Panc1 (cell line): ENCODE data around the gene ZNF195. TPM values are rescaled to one million over a fixed set of nuclear protein-coding genes. Genes with fewer than 3 reads are reported as not detected.

Source experiments
- ATAC-seq: fragments of 200-7000 bp; cut with Tn5 transposase; 2 replicates; pipeline ENCODE4 v1.9.1; 2020; ENCODE audit warnings: mild to moderate bottlenecking, moderate library complexity
- BruUV-seq: library from RNA; stranded (reverse); fragments of 400-500 nt; replicated peaks from 2 replicates; lab custom pipeline; 2021; lab: Mats Ljungman, UMichigan
- CTCF ChIA-PET: fragments of 300-600 bp; sonication (Branson Sonifier 250); formaldehyde crosslinking; loops from one replicate; lab custom pipeline; 2022; ENCODE audit warnings: antibody characterized with exemption; lab: Charles Lee
- POLR2A ChIA-PET: fragments of 300-600 bp; sonication (Branson Sonifier 250); formaldehyde crosslinking; loops from one replicate; lab custom pipeline; 2022; ENCODE audit warnings: antibody characterized with exemption; lab: Charles Lee
- DNase-seq: peaks from one replicate; pipeline ENCODE4 v3.0.0-alpha.2; 2010; ENCODE audit warnings: low read depth, low spot score
- H3K27ac ChIP-seq: 2 replicates; pipeline ENCODE4 v1.5.1; 2011; ENCODE audit warnings: mild to moderate bottlenecking, low read length, inconsistent platforms
- H3K27me3 ChIP-seq: fragments of 200-500 bp; sonication (Bioruptor generic); 2 replicates; pipeline ENCODE4 v1.6.0; 2014; ENCODE audit warnings: low read length, inconsistent platforms; ENCODE audit not compliant: control insufficient read depth, insufficient read depth
- H3K36me3 ChIP-seq: fragments of 200-500 bp; sonication (Bioruptor generic); 2 replicates; pipeline ENCODE4 v1.5.1; 2014; ENCODE audit warnings: inconsistent platforms, mild to moderate bottlenecking, low read length, moderate library complexity; ENCODE audit not compliant: control insufficient read depth, insufficient read depth
- H3K4me1 ChIP-seq: 2 replicates; pipeline ENCODE4 v1.5.1; 2011; ENCODE audit warnings: inconsistent platforms, mild to moderate bottlenecking, low read length, moderate library complexity; ENCODE audit not compliant: control insufficient read depth, insufficient read depth
- H3K4me3 ChIP-seq, 2 experiments: 2 replicates each; pipeline ENCODE4 v1.5.1; 2011 to 2012; ENCODE audit warnings: low read depth in 2 of 2, low read length in 2 of 2, mild to moderate bottlenecking in 2 of 2, inconsistent platforms in 1 of 2, moderate library complexity in 1 of 2
- H3K9me3 ChIP-seq: fragments of 200-500 bp; sonication (Bioruptor generic); 2 replicates; pipeline ENCODE4 v1.5.1; 2014; ENCODE audit warnings: low read depth, mild to moderate bottlenecking, inconsistent platforms, low read length, moderate library complexity; ENCODE audit not compliant: control insufficient read depth, insufficient read depth
- POLR2AphosphoS5 ChIP-seq: IDR thresholded peaks from 2 replicates; pipeline ENCODE4 v1.6.1; 2012; ENCODE audit warnings: mild to moderate bottlenecking, low read depth, low read length, moderate library complexity
- SIN3A ChIP-seq: IDR thresholded peaks from 2 replicates; pipeline ENCODE4 v1.6.1; 2012; ENCODE audit warnings: low read depth, mild to moderate bottlenecking, low read length, moderate library complexity, borderline replicate concordance; ENCODE audit not compliant: insufficient read depth
- TCF7L2 ChIP-seq: IDR thresholded peaks from 2 replicates; pipeline ENCODE4 v1.6.1; 2011; ENCODE audit warnings: mild to moderate bottlenecking, low read depth, low read length, inconsistent platforms
- in situ Hi-C: cut with HindIII; loops from 2 replicates; pipeline ENCODE4 v1.10.0; 2016; ENCODE audit warnings: low sequenced_read_pairs, low pct_unique_long_range_greater_than_20kb
- intact Hi-C: fragments of 100-400 bp; cut with micrococcal nuclease; formaldehyde crosslinking; loops from one replicate; pipeline ENCODE4 v1.10.0; 2022; ENCODE audit not compliant: unreplicated experiment
- total RNA-seq: library from RNA; stranded (reverse); gene quantifications from one replicate; pipeline ENCODE4 v1.2.1, GENCODE V29; 2021; ENCODE audit not compliant: unreplicated experiment
- TF ChIP-seq, protein P1 (sequence below): fragments of 450-650 bp; IDR thresholded peaks from 2 replicates; pipeline ENCODE4 v1.5.1; 2017; ENCODE audit warnings: mild to moderate bottlenecking
- TF ChIP-seq, protein P2 (sequence below), 2 experiments: IDR thresholded peaks; 2 replicates each; pipeline ENCODE4 v1.6.1; 2011 to 2012; ENCODE audit warnings: low read depth in 2 of 2, control low read depth in 1 of 2, low read length in 1 of 2, mild to moderate bottlenecking in 1 of 2, moderate library complexity in 1 of 2; ENCODE audit not compliant: insufficient read depth in 1 of 2

The ZNF195 gene
- total RNA-seq, 1 experiment from 2014 or later = 79.0 TPM

DNA sequence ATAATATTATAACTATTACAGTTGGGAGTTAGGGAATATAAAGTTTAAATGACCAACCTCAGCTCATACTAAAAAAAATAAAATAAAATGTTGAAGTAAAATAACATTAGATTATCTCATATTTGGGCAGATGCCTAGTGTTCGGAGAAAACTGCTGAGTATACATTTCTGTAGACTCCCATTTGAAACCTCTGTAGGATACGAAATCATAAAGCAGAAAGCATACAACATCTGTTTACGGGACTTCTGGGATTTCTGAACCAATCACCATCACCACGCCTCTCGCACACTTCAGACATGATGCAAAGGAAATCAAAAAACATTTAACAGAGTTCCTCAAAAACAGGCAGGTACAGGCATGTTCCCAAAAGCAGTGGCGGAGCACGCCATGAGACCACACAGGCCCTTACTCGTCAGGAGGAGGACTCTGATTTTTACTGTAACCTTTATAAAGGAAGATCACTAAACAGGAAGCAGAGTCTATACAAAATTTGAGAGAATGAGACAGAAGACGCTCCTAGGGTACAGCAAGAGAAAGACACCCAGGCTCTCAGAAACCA, 8.6 kb downstream of the ZNF195 start:
- no peak overlapping the region for H3K27ac ChIP-seq
- BruUV-seq = no TSS peak
- no peak for ATAC-seq
- H3K4me1 ChIP-seq = no peaks in the 10 kb centered on the region
- intact Hi-C loops = no loop called here
- no peak overlapping the region for H3K4me3 ChIP-seq
- no peaks in the 10 kb centered on the region for H3K27me3 ChIP-seq
- peaks cover 70% of the 10 kb centered on the region for H3K36me3 ChIP-seq
- POLR2A ChIA-PET = no interaction called here
- in situ Hi-C loops = no loop called here
- H3K9me3 ChIP-seq = peaks cover 95% of the 10 kb centered on the region
- no peak for DNase-seq
- TF ChIP-seq TCF7L2 (no peak), POLR2AphosphoS5 (0 out of 2 replicates have a peak, but pooled peaks have one; percentile 9)
- CTCF ChIA-PET = no interaction called here

DNA sequence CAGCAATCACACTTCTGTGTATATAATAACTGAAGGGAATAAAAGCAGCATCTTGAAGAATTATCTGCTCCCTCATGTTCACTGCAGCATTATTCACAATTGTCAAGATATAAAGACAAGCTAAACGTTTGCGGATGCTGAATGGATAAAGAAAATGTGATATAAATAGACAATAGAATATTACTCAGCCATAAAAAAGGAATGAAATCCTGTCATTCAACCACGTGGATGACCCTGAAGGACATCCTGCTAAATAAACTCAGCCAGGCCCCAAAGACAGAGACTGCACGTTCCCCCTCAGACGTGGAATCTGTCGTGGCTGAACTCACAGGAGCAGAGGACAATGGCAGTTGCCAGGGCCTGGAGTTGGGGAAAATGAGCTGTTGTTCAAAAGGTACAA, 9.6 kb downstream of the ZNF195 start:
- no peak for TF ChIP-seq TCF7L2
- TF ChIP-seq, protein P1, sequence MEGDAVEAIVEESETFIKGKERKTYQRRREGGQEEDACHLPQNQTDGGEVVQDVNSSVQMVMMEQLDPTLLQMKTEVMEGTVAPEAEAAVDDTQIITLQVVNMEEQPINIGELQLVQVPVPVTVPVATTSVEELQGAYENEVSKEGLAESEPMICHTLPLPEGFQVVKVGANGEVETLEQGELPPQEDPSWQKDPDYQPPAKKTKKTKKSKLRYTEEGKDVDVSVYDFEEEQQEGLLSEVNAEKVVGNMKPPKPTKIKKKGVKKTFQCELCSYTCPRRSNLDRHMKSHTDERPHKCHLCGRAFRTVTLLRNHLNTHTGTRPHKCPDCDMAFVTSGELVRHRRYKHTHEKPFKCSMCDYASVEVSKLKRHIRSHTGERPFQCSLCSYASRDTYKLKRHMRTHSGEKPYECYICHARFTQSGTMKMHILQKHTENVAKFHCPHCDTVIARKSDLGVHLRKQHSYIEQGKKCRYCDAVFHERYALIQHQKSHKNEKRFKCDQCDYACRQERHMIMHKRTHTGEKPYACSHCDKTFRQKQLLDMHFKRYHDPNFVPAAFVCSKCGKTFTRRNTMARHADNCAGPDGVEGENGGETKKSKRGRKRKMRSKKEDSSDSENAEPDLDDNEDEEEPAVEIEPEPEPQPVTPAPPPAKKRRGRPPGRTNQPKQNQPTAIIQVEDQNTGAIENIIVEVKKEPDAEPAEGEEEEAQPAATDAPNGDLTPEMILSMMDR = no peak
- TF ChIP-seq POLR2AphosphoS5 = no peak
- TF ChIP-seq, protein P2, sequence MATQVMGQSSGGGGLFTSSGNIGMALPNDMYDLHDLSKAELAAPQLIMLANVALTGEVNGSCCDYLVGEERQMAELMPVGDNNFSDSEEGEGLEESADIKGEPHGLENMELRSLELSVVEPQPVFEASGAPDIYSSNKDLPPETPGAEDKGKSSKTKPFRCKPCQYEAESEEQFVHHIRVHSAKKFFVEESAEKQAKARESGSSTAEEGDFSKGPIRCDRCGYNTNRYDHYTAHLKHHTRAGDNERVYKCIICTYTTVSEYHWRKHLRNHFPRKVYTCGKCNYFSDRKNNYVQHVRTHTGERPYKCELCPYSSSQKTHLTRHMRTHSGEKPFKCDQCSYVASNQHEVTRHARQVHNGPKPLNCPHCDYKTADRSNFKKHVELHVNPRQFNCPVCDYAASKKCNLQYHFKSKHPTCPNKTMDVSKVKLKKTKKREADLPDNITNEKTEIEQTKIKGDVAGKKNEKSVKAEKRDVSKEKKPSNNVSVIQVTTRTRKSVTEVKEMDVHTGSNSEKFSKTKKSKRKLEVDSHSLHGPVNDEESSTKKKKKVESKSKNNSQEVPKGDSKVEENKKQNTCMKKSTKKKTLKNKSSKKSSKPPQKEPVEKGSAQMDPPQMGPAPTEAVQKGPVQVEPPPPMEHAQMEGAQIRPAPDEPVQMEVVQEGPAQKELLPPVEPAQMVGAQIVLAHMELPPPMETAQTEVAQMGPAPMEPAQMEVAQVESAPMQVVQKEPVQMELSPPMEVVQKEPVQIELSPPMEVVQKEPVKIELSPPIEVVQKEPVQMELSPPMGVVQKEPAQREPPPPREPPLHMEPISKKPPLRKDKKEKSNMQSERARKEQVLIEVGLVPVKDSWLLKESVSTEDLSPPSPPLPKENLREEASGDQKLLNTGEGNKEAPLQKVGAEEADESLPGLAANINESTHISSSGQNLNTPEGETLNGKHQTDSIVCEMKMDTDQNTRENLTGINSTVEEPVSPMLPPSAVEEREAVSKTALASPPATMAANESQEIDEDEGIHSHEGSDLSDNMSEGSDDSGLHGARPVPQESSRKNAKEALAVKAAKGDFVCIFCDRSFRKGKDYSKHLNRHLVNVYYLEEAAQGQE (IDR thresholded peaks at IDR 0.05; ENCODE audit: insufficient read depth in 1 of 2, low read depth in 2 of 2, low read length in 1 of 2) = no peak
- no peak for TF ChIP-seq SIN3A
- Histone ChIP-seq H3K27ac (no peak overlapping the region), H3K4me1 (no peaks in the 10 kb centered on the region), H3K4me3 (no peak overlapping the region), H3K9me3 (peaks cover 95% of the 10 kb centered on the region), H3K36me3 (peaks cover 78% of the 10 kb centered on the region), H3K27me3 (no peaks in the 10 kb centered on the region)
- in situ Hi-C loops = no loop called here
- no peak for ATAC-seq
- POLR2A ChIA-PET = no interaction called here
- no TSS peak for BruUV-seq
- CTCF ChIA-PET = no interaction called here
- intact Hi-C loops = loop anchor here (1.0 kb wide), 1 partner anchor 15 kb away; no protein-coding TSS in a partner anchor
- DNase-seq = no peak

DNA sequence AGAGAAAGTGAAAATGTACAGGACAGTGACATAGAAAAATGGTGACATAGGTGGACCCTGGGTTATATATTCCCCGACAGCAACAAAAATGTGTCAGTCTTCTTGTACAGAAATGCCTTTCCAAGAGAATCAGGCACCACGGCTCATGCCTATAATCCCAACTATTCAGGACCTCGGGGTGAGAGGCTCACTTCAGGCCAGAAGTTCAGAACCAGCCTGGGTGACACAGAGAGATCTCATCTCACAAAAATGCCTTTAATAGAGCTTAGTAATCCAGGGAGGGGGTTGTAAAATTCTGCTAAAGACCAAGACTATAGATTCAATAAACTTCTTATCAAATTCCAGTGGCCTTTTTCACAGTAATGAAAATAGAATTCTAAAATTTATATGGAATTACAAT, 10.7 kb downstream of the ZNF195 start:
- ChIA-PET CTCF (no interaction called here), POLR2A (no interaction called here)
- H3K4me3 ChIP-seq = no peak overlapping the region
- no peaks in the 10 kb centered on the region for H3K4me1 ChIP-seq
- DNase-seq = no peak
- peaks cover 87% of the 10 kb centered on the region for H3K36me3 ChIP-seq
- in situ Hi-C loops (no loop called here), intact Hi-C loops (no loop called here)
- no peak overlapping the region for H3K27ac ChIP-seq
- peaks cover 96% of the 10 kb centered on the region for H3K9me3 ChIP-seq
- BruUV-seq = TSS peak; percentile 6
- TF ChIP-seq, protein P1 = no peak
- TF ChIP-seq TCF7L2 = no peak
- TF ChIP-seq, protein P2 (IDR thresholded peaks at IDR 0.05; ENCODE audit: insufficient read depth in 1 of 2, low read depth in 2 of 2, low read length in 1 of 2) = no peak
- no peak for TF ChIP-seq POLR2AphosphoS5
- TF ChIP-seq SIN3A = no peak
- H3K27me3 ChIP-seq = no peaks in the 10 kb centered on the region
- no peak for ATAC-seq
